ENCODE measurements around the gene BAIAP3.

Gene BAIAP3

GRCh38 chr16:1347286-1347855 is 13.9 kb downstream of the BAIAP3 start:
- Histone ChIP-seq H3K9me3 (ENCODE audit: control insufficient read depth, low read length) (no peaks in the 10 kb centered on the region), H3K4me1 (ENCODE audit: control insufficient read depth, insufficient read depth, low read length) (peaks cover 11% of the 10 kb centered on the region), H3K4me3 (ENCODE audit: low read length) (no peak overlapping the region), H3K27me3 (replicated peaks; ENCODE audit: control insufficient read depth, insufficient read depth, low read length) (peaks cover 5% of the 10 kb centered on the region), H3K9ac (ENCODE audit: low read length) (no peak overlapping the region), H3K36me3 (ENCODE audit: control insufficient read depth, insufficient read depth, low read length, severe bottlenecking) (peaks cover 13% of the 10 kb centered on the region)
- DNase-seq (ENCODE audit: low read depth), result no peak

GRCh38 chr16:1347962-1348361 is 14.5 kb downstream of the BAIAP3 start:
- Histone ChIP-seq H3K36me3 (ENCODE audit: control insufficient read depth, insufficient read depth, low read length, severe bottlenecking) (peaks cover 13% of the 10 kb centered on the region), H3K27me3 (replicated peaks; ENCODE audit: control insufficient read depth, insufficient read depth, low read length) (peaks cover 3% of the 10 kb centered on the region), H3K9me3 (ENCODE audit: control insufficient read depth, low read length) (no peaks in the 10 kb centered on the region), H3K4me1 (ENCODE audit: control insufficient read depth, insufficient read depth, low read length) (peaks cover 17% of the 10 kb centered on the region), H3K9ac (ENCODE audit: low read length) (no peak overlapping the region), H3K4me3 (ENCODE audit: low read length) (no peak overlapping the region)
- no peak for DNase-seq (ENCODE audit: low read depth)

- peaks cover 3% of the 10 kb centered on the region for H3K27me3 ChIP-seq (replicated peaks; ENCODE audit: control insufficient read depth, insufficient read depth, low read length)
- H3K4me3 ChIP-seq (ENCODE audit: low read length), result no peak overlapping the region
- H3K4me1 ChIP-seq (ENCODE audit: control insufficient read depth, insufficient read depth, low read length), result peaks cover 19% of the 10 kb centered on the region
- peaks cover 13% of the 10 kb centered on the region for H3K36me3 ChIP-seq (ENCODE audit: control insufficient read depth, insufficient read depth, low read length, severe bottlenecking)
- no peaks in the 10 kb centered on the region for H3K9me3 ChIP-seq (ENCODE audit: control insufficient read depth, low read length)
- H3K9ac ChIP-seq (ENCODE audit: low read length), result no peak overlapping the region
- no peak for DNase-seq (ENCODE audit: low read depth)
These were observed 15.0 kb downstream of the BAIAP3 start for GRCh38 chr16:1348441-1348840.

- peaks cover 19% of the 10 kb centered on the region for H3K4me1 ChIP-seq (ENCODE audit: control insufficient read depth, insufficient read depth, low read length)
- H3K27me3 ChIP-seq (replicated peaks; ENCODE audit: control insufficient read depth, insufficient read depth, low read length), result peaks cover 3% of the 10 kb centered on the region
- no peak overlapping the region for H3K9ac ChIP-seq (ENCODE audit: low read length)
- H3K4me3 ChIP-seq (ENCODE audit: low read length), result no peak overlapping the region
- H3K9me3 ChIP-seq (ENCODE audit: control insufficient read depth, low read length), result no peaks in the 10 kb centered on the region
- no peak for DNase-seq (ENCODE audit: low read depth)
- H3K36me3 ChIP-seq (ENCODE audit: control insufficient read depth, insufficient read depth, low read length, severe bottlenecking), result peaks cover 13% of the 10 kb centered on the region
These were observed 15.5 kb downstream of the BAIAP3 start for GRCh38 chr16:1348926-1349325.

DNA sequence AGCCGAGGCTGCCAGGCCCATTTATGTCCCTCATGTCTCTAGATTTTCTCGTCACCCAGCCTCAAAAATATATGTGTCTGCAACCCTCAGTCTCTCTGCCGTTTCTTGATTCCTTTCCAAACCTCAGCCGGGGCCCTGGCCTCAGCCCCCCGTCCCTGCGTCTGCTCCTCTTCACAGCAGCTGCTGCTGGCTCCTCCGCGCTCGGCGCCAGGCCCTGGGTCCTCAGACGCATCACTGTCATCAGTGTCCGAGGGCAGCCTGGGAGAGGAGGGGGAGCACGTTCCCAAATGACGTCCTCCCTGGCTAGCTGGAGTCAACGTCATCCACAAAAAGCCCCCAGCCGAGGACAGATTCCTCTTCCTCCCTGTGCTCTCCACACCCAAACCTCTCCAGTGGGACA is 15.9 kb downstream of the BAIAP3 start:
- no peak overlapping the region for H3K4me3 ChIP-seq (ENCODE audit: low read length)
- H3K9ac ChIP-seq (ENCODE audit: low read length), result no peak overlapping the region
- peaks cover 13% of the 10 kb centered on the region for H3K36me3 ChIP-seq (ENCODE audit: control insufficient read depth, insufficient read depth, low read length, severe bottlenecking)
- no peaks in the 10 kb centered on the region for H3K9me3 ChIP-seq (ENCODE audit: control insufficient read depth, low read length)
- peaks cover 19% of the 10 kb centered on the region for H3K4me1 ChIP-seq (ENCODE audit: control insufficient read depth, insufficient read depth, low read length)
- H3K27me3 ChIP-seq (replicated peaks; ENCODE audit: control insufficient read depth, insufficient read depth, low read length), result no peaks in the 10 kb centered on the region
- DNase-seq (ENCODE audit: low read depth), result no peak

DNA sequence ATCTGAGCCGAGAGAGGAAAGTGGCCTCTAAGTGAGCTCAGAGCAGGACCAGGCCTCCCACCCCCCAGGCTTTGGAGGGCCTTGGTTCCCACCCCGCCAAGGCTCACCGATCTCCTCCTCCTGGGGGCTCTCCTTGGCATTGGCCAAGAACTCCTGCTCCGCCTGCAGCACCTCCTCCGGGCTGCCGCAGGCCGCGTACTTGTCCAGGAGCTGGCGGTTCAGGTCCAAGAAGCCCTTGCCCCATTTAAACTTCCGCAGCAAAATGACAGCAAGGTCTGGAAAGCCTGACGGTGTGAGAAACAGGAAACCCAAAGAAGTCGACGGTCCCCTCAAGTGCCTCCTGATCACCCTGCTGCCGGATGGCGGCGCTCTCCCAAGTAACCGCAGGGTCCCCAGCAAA is 16.5 kb downstream of the BAIAP3 start:
- no peak overlapping the region for H3K4me3 ChIP-seq (ENCODE audit: low read length)
- no peak for DNase-seq (ENCODE audit: low read depth)
- H3K27me3 ChIP-seq (replicated peaks; ENCODE audit: control insufficient read depth, insufficient read depth, low read length), result no peaks in the 10 kb centered on the region
- H3K9ac ChIP-seq (ENCODE audit: low read length), result no peak overlapping the region
- peaks cover 13% of the 10 kb centered on the region for H3K36me3 ChIP-seq (ENCODE audit: control insufficient read depth, insufficient read depth, low read length, severe bottlenecking)
- H3K4me1 ChIP-seq (ENCODE audit: control insufficient read depth, insufficient read depth, low read length), result peaks cover 19% of the 10 kb centered on the region
- no peaks in the 10 kb centered on the region for H3K9me3 ChIP-seq (ENCODE audit: control insufficient read depth, low read length)

GRCh38 chr16:1350691-1351090 is 17.2 kb downstream of the BAIAP3 start:
- Histone ChIP-seq H3K27me3 (replicated peaks; ENCODE audit: control insufficient read depth, insufficient read depth, low read length) (no peaks in the 10 kb centered on the region), H3K9ac (ENCODE audit: low read length) (peak overlapping the region; percentile 96), H3K36me3 (ENCODE audit: control insufficient read depth, insufficient read depth, low read length, severe bottlenecking) (peaks cover 13% of the 10 kb centered on the region), H3K9me3 (ENCODE audit: control insufficient read depth, low read length) (no peaks in the 10 kb centered on the region), H3K4me3 (ENCODE audit: low read length) (peak overlapping the region; percentile 98), H3K4me1 (ENCODE audit: control insufficient read depth, insufficient read depth, low read length) (peaks cover 19% of the 10 kb centered on the region)
- no peak for DNase-seq (ENCODE audit: low read depth)

DNA sequence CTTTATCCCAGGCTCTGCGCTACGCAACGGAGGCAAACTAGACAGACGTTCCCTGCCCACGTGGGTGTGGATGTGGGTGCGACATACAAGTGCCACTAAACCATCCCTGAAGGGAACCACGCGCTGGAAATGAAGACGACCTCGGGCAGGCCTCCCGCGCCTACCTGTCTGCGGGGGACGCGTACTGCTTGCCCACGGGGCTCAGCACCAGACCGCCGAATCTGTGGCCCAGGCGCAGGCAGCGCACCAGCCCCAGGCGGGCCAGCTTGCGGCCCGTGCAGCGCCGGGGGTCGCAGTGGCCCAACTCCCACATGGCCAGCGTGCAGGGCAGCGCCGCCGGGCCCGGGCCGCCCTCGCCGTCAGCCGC is 17.8 kb downstream of the BAIAP3 start:
- peaks cover 19% of the 10 kb centered on the region for H3K4me1 ChIP-seq (ENCODE audit: control insufficient read depth, insufficient read depth, low read length)
- peak; percentile 8 for DNase-seq (ENCODE audit: low read depth)
- peaks cover 13% of the 10 kb centered on the region for H3K36me3 ChIP-seq (ENCODE audit: control insufficient read depth, insufficient read depth, low read length, severe bottlenecking)
- no peaks in the 10 kb centered on the region for H3K9me3 ChIP-seq (ENCODE audit: control insufficient read depth, low read length)
- H3K4me3 ChIP-seq (ENCODE audit: low read length), result peak overlapping the region; percentile 98
- peak overlapping the region; percentile 96 for H3K9ac ChIP-seq (ENCODE audit: low read length)
- no peaks in the 10 kb centered on the region for H3K27me3 ChIP-seq (replicated peaks; ENCODE audit: control insufficient read depth, insufficient read depth, low read length)

DNA sequence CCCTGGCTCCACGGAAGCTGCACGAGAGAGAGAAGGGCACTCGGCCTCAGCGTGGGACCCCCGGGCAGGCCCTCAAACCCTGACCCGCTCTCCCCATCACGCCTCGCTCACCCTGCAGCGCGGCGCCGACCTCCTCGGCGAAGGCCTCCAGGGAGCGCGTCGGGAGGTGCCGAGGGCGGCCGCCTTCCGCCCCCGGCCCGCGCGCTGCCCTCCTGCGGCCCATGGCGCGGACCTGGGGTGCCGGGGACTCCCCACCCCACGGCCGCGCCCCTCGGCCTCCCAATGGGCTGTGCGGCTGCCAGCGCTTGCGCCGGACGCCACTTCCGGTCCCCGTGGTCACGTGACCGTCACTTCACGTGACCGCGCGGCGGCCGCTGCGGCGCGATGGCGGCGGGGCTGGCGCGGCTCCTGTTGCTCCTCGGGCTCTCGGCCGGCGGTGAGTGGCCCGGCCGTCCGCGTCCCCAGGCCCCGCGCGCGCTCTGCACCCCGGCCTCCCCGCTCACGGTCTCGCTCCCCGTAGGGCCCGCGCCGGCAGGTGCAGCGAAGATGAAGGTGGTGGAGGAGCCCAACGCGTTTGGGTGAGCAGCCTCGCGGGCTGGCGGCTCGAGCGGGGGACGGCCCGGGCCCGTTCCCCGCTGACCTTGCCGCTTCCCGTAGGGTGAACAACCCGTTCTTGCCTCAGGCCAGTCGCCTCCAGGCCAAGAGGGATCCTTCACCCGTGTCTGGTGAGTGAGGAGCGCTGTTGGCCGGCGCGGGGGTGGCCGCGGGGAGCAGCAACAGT is 18.3 kb downstream of the BAIAP3 start, which contains the start of the genes GNPTG and TSR3:
GNPTG (plus strand) TSS at position 350 of the 781 bp plus-strand sequence; CDS start at position 385, 35 bp downstream.
TSR3 (minus strand) TSS at position 297 of the 781 bp plus-strand sequence; CDS start at position 223, 74 bp downstream.
- DNase-seq (ENCODE audit: low read depth), result peak; percentile 93
- peak within 1 kb of the TSS; percentile 96 for H3K9ac ChIP-seq (ENCODE audit: low read length)
- peaks cover 13% of the 10 kb centered on the region for H3K36me3 ChIP-seq (ENCODE audit: control insufficient read depth, insufficient read depth, low read length, severe bottlenecking)
- H3K9me3 ChIP-seq (ENCODE audit: control insufficient read depth, low read length), result no peaks in the 10 kb centered on the region
- no peaks in the 10 kb centered on the region for H3K27me3 ChIP-seq (replicated peaks; ENCODE audit: control insufficient read depth, insufficient read depth, low read length)
- H3K4me3 ChIP-seq (ENCODE audit: low read length), result peak within 1 kb of the TSS; percentile 98
- H3K4me1 ChIP-seq (ENCODE audit: control insufficient read depth, insufficient read depth, low read length), result peaks cover 19% of the 10 kb centered on the region

- no peak overlapping the region for H3K9ac ChIP-seq (ENCODE audit: low read length)
- DNase-seq (ENCODE audit: low read depth), result no peak
- H3K9me3 ChIP-seq (ENCODE audit: control insufficient read depth, low read length), result no peaks in the 10 kb centered on the region
- H3K36me3 ChIP-seq (ENCODE audit: control insufficient read depth, insufficient read depth, low read length, severe bottlenecking), result peaks cover 13% of the 10 kb centered on the region
- H3K4me1 ChIP-seq (ENCODE audit: control insufficient read depth, insufficient read depth, low read length), result peaks cover 24% of the 10 kb centered on the region
- no peak overlapping the region for H3K4me3 ChIP-seq (ENCODE audit: low read length)
- H3K27me3 ChIP-seq (replicated peaks; ENCODE audit: control insufficient read depth, insufficient read depth, low read length), result no peaks in the 10 kb centered on the region
These were observed 21.5 kb downstream of the BAIAP3 start for GRCh38 chr16:1354815-1355540.

DNA sequence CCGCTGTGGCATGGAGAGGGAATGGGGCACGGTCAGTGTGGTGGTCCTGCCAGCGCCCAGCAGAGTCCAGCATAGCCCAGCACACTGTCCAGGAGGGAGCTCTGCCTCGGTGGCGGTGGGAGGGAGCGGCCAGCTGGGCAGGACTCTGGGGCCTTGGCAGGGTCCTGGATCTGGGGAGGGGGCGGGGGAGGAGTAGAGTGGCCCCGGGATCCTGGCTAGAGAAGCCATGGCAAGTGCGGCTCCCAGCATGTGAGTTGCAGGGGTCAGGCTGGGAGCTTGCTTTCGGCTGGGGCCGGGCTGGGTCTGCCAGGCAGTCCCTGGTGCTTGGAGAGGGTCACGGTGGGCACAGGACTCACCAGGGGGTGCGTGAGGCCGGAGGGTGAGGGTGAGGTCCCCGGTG is 22.1 kb downstream of the BAIAP3 start:
- peaks cover 19% of the 10 kb centered on the region for H3K36me3 ChIP-seq (ENCODE audit: control insufficient read depth, insufficient read depth, low read length, severe bottlenecking)
- H3K4me1 ChIP-seq (ENCODE audit: control insufficient read depth, insufficient read depth, low read length), result peaks cover 20% of the 10 kb centered on the region
- H3K9ac ChIP-seq (ENCODE audit: low read length), result no peak overlapping the region
- no peaks in the 10 kb centered on the region for H3K27me3 ChIP-seq (replicated peaks; ENCODE audit: control insufficient read depth, insufficient read depth, low read length)
- H3K9me3 ChIP-seq (ENCODE audit: control insufficient read depth, low read length), result no peaks in the 10 kb centered on the region
- no peak for DNase-seq (ENCODE audit: low read depth)
- H3K4me3 ChIP-seq (ENCODE audit: low read length), result no peak overlapping the region

Data from adipocyte (in vitro differentiated cells).